NCI-H460 (cell line): ENCODE data around the gene FXYD3. TPM values are rescaled to one million over a fixed set of nuclear protein-coding genes. Genes with fewer than 3 reads are reported as not detected.

Experiments
- small RNA-seq, 2 experiments: library from RNA; depleted of rRNA; stranded (forward); fragments of <200 nt; gene quantifications; one replicate each; pipeline ENCODE3, GENCODE V24; 2014
- total RNA-seq: library from RNA; depleted of rRNA; stranded (reverse); fragments of >200 nt; shearing (Covaris generic); gene quantifications from 2 replicates; pipeline ENCODE4 v1.2.3, GENCODE V29; 2014; rRNA removed

The FXYD3 gene
- total RNA-seq, 1 experiment from 2014 or later: not detected

Small RNA genes within 50 kb of the gene (small RNA-seq; reads per million reads assigned to genes)
- 0 reads per million in 2 experiments for gene AC020907.2

Other genes starting within 250 kb of the FXYD3 start
- 4.2 and 5.2 TPM in 2 replicates for gene ZNF30, start 188.9 kb upstream of the FXYD3 start, total RNA-seq
- 1.2 and 1.3 TPM in 2 replicates for gene ZNF792, start 151.6 kb upstream of the FXYD3 start, total RNA-seq
- gene GRAMD1A, start 115.5 kb upstream of the FXYD3 start, total RNA-seq: 28.8 and 34.5 TPM in 2 replicates
- 0.61 and 0.82 TPM in 2 replicates for gene SCN1B, start 85.4 kb upstream of the FXYD3 start, total RNA-seq
- gene HPN, start 74.1 kb upstream of the FXYD3 start, total RNA-seq: not detected in 2 replicates
- 0.12 TPM in 1 of 2 replicates, not detected in the other for gene LGI4, start 19.2 kb downstream of the FXYD3 start, total RNA-seq
- gene FXYD1, start 23.0 kb downstream of the FXYD3 start, total RNA-seq: not detected in 2 replicates
- gene FXYD7, start 27.4 kb downstream of the FXYD3 start, total RNA-seq: not detected in 2 replicates
- gene FXYD5, start 38.9 kb downstream of the FXYD3 start, total RNA-seq: 104 TPM in 2 replicates
- gene FAM187B, start 112.9 kb downstream of the FXYD3 start, total RNA-seq: not detected in 2 replicates
- gene LSR, start 133.2 kb downstream of the FXYD3 start, total RNA-seq: 0.10 and 0.63 TPM in 2 replicates
- 42.8 and 43.9 TPM in 2 replicates for gene USF2, start 153.1 kb downstream of the FXYD3 start, total RNA-seq
- not detected in 2 replicates for gene HAMP, start 166.7 kb downstream of the FXYD3 start, total RNA-seq
- not detected in 2 replicates for gene MAG, start 176.3 kb downstream of the FXYD3 start, total RNA-seq
- not detected in 2 replicates for gene CD22, start 213.4 kb downstream of the FXYD3 start, total RNA-seq
- gene FFAR1, start 232.1 kb downstream of the FXYD3 start, total RNA-seq: not detected in 2 replicates
- gene FFAR3, start 242.6 kb downstream of the FXYD3 start, total RNA-seq: not detected in 2 replicates